Fibroblast of mammary gland (primary cell): ENCODE results near the gene BCAS3.
A peak's percentile ranks its signal among the peaks of the same experiment; 100 is the strongest.
"Not testable (repeated sequence)": the region's sequence is repeated elsewhere in the genome, so short reads cannot be mapped to it uniquely, and the experiment has no call there.

Source experiments
- DNase-seq: peaks from one replicate; pipeline ENCODE4 v3.0.0-alpha.2; 2010; ENCODE audit warnings: low read depth
- H3K4me3 ChIP-seq: 2 replicates; pipeline ENCODE4 v1.5.1; 2011; ENCODE audit warnings: low read depth, mild to moderate bottlenecking, low read length, moderate library complexity; ENCODE audit not compliant: control insufficient read depth
- TF ChIP-seq, protein P1 (sequence below): conservative IDR thresholded peaks from 2 replicates; pipeline ENCODE4 v1.5.1; 2011; ENCODE audit warnings: low read depth, low read length, inconsistent platforms; ENCODE audit not compliant: control insufficient read depth, insufficient read depth

Gene BCAS3

DNA sequence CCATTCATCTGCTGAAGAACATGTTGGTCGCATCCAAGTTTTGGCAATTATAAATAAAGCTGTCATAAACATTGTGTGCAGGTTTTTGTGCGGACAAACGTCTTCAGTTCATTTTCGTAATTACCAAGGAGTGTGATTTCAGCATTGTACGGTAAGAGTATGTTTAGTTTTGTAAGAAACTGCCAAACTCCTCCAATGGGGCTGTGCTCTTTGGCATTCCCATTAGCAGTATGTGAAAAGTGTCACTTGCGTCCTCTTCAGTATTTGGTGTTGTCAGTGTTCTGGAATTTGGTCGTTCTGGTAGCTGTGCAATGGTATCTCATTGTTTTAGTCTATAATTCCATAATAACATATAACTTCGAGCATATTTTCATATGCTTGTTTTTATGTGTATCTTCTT, 120.9 kb downstream of the BCAS3 start:
- H3K4me3 ChIP-seq, result no peak overlapping the region
- DNase-seq, result no peak
- TF ChIP-seq, protein P1, sequence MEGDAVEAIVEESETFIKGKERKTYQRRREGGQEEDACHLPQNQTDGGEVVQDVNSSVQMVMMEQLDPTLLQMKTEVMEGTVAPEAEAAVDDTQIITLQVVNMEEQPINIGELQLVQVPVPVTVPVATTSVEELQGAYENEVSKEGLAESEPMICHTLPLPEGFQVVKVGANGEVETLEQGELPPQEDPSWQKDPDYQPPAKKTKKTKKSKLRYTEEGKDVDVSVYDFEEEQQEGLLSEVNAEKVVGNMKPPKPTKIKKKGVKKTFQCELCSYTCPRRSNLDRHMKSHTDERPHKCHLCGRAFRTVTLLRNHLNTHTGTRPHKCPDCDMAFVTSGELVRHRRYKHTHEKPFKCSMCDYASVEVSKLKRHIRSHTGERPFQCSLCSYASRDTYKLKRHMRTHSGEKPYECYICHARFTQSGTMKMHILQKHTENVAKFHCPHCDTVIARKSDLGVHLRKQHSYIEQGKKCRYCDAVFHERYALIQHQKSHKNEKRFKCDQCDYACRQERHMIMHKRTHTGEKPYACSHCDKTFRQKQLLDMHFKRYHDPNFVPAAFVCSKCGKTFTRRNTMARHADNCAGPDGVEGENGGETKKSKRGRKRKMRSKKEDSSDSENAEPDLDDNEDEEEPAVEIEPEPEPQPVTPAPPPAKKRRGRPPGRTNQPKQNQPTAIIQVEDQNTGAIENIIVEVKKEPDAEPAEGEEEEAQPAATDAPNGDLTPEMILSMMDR, result no peak

DNA sequence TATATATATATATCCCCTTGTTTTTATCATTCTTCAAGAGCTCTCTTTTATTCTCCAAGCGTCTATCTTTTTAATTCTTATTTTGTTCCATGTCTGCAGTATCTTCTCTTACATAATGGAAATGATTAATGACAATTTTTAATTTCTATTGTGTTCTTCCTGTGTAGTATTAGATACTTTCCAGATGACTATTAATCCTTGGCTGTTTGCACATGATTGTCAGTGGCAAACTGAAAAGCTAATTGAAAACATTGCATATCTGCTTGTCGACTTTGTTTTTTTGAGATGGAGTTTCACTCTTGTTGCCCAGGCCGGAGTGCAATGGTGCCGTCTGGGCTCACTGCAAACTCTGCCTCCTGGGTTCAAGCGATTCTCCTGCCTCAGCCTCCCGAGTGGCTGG, 124.7 kb downstream of the BCAS3 start:
- no peak overlapping the region for H3K4me3 ChIP-seq
- peak; percentile 3 for DNase-seq
- TF ChIP-seq, protein P1, result no peak

GRCh38 chr17:60803059-60803458, 125.4 kb downstream of the BCAS3 start:
- TF ChIP-seq, protein P1, result no peak
- H3K4me3 ChIP-seq, result no peak overlapping the region
- DNase-seq, result no peak

DNA sequence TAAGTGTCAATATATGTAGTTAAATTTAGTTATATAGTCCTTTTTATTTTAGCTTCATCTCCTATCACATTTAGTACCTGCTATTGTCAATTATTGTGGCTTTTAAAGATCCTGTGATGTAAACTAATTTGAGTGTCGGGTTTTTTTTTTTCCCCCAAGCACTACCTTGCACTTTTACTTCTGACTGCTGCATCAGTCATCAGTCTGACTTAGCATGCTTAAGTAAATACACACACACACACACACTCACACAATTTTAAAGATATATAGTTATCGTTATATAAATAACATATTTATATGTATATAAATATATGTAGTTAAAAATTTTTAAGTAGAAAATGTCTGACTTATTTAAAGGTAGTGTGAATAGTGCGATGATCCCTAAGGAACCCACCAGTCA, 127.2 kb downstream of the BCAS3 start:
- TF ChIP-seq, protein P1, result no peak
- H3K4me3 ChIP-seq, result no peak overlapping the region
- no peak for DNase-seq

- TF ChIP-seq, protein P1, result no peak
- H3K4me3 ChIP-seq, result no peak overlapping the region
- DNase-seq, result no peak
These were observed 131.8 kb downstream of the BCAS3 start for GRCh38 chr17:60809421-60809820.

GRCh38 chr17:60814941-60815340, 137.3 kb downstream of the BCAS3 start:
- DNase-seq, H3K4me3 ChIP-seq: not testable (repeated sequence)

DNA sequence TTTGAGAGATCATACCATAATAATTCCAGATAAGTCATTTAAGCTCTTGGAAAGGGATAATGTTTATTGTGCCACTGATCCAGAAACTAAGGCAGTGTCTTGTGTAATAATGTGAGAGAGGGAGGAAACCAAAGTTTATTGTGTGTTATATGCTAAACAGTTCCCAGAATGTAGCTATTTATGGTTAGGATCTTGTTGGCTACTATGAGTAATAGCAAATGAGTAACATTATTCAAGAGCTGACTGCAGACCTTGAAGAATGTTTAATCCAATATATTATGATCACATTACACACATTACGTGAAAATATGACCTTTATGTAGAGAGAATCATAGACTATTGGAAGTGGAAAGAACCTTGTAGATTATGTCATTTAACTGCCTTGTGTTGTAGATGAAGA, 139.5 kb downstream of the BCAS3 start:
- DNase-seq, result peak; percentile 94
- TF ChIP-seq, protein P1, result no peak
- no peak overlapping the region for H3K4me3 ChIP-seq
